ENCODE results near the gene CD164L2. TPM values are rescaled to one million over a fixed set of nuclear protein-coding genes. Genes with fewer than 3 reads are reported as not detected.

Gene CD164L2
- total RNA-seq, 2 donors from 2014 or later: not detected

DNA sequence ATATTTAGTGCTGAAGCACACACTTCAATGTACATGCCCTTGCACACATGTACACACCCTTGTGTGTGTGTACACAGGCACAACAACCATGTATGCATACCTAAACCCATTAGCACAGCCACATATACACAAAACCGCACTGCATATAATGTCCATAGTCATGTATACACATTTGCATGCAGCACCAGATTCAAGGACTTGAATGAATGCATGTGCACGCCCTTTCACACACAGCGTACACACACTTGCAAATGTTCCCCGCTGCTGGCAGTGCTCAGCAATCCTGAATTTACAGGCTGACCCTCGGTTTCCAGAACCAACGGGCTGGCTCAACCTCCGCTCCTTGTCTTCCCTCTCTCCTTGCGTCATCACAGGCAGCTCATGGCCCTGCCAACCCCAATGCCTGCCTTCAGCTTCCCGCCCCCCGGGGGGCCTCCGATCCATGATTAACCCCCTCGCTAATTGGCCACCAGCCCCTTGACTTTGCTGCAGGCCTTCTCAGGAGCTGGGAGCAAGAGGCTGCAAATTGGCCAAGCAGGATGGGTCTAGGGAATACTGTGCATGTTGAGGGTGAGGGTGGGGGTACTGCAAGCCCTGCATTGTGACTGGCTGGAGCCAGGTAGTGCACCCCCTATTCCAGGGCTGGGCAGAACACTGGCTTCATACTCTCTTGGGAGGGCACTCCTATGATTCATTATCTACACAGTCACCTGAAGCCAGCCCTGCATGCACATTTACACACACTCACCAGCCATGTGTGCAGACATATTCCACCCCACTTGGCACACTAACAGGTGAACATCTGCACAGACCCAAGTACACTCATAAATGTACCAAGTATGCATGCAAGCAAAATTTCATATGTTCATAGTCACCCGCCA lies 17.2 kb upstream of the CD164L2 start:
- Mint-ChIP-seq H3K4me3 (no peak overlapping the region), H3K4me1 (peaks cover 7% of the 10 kb centered on the region), H3K36me3 (ENCODE audit: low read depth) (no peaks in the 10 kb centered on the region), H3K27ac (no peak overlapping the region), H3K27me3 (no peaks in the 10 kb centered on the region)
- no peaks in the 10 kb centered on the region for H3K9me3 ChIP-seq (ENCODE audit: control insufficient read depth, low read length, poor library complexity, severe bottlenecking)
- ATAC-seq (no peak), DNase-seq (no peak)

DNA sequence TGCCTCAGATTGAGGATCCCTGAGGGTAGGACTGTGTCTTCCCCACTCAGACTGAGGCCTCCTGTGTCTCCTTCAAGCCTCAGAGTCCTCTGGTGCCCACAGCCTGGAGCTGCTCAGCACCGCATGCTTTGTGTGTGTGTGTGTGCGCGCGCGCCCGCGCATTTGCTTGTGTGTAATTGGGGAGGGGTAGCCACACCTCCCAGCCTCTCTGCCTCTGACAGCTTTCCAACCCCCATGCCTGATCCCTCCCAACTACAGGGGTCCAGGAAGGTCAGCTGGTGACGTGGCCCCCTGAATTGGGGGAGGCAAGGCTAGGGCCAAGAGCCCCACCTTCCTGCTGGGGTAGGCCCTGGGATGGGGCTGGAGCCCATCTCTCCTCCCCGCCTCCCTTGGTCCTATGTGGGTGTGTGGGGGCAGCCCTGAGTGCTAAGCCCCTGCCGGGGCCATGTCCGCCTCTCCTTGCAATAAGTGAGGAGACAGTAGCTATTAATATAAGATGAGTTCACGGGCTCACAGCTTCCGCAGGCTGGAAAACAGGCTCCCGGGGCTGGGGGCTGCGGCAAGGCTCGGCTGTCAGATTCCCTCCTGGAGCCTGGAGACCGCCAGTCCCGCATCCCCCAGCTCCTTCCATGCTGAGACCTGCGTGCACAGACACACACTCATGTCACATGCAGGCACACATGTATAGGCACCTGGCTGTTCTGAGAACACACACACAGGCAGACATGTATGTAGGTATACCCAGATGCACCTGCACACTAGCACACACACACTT lies 16.3 kb upstream of the CD164L2 start:
- Mint-ChIP-seq H3K4me3 (no peak overlapping the region), H3K27ac (peak overlapping the region; percentile 60)
- no peak for DNase-seq

GRCh38 chr1:27398405-27399149 lies 15.4 kb upstream of the CD164L2 start:
- no peaks in the 10 kb centered on the region for H3K27me3 Mint-ChIP-seq
- H3K9me3 ChIP-seq (ENCODE audit: control insufficient read depth, low read length, poor library complexity, severe bottlenecking): no peaks in the 10 kb centered on the region
- peak overlapping the region; percentile 60 for H3K27ac Mint-ChIP-seq
- DNase-seq (no peak), ATAC-seq (no peak)
- H3K4me3 Mint-ChIP-seq: no peak overlapping the region
- peaks cover 9% of the 10 kb centered on the region for H3K4me1 Mint-ChIP-seq
- H3K36me3 Mint-ChIP-seq (ENCODE audit: low read depth): no peaks in the 10 kb centered on the region

More for the DNA sequence above, 16.3 kb upstream of the CD164L2 start:
- ATAC-seq: no peak
- peaks cover 12% of the 10 kb centered on the region for H3K4me1 Mint-ChIP-seq
- H3K27me3 Mint-ChIP-seq: no peaks in the 10 kb centered on the region
- no peaks in the 10 kb centered on the region for H3K9me3 ChIP-seq (ENCODE audit: control insufficient read depth, low read length, poor library complexity, severe bottlenecking)
- H3K36me3 Mint-ChIP-seq (ENCODE audit: low read depth): no peaks in the 10 kb centered on the region

DNA sequence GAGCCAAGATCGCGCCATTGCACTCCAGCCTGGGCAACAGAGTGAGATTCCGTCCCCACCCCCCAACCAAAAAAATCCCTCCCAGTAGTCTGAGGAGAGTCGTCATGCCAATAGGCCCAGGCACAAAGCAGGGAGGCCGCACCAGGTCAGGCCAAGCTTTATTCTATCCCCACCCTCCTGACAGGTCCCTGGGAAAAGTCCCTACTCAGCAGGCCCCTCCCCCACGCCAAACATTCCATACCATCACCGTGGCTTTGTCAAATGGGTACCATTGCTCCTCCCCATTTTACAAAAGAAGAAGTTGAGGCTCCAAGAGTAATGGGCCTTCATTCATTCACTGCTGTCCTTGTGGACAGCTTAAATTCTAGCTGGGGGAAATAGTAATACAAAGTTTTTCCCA lies 14.6 kb upstream of the CD164L2 start:
- Mint-ChIP-seq H3K27ac (no peak overlapping the region), H3K4me3 (no peak overlapping the region), H3K36me3 (ENCODE audit: low read depth) (no peaks in the 10 kb centered on the region), H3K27me3 (no peaks in the 10 kb centered on the region), H3K4me1 (peaks cover 11% of the 10 kb centered on the region)
- no peak for ATAC-seq
- H3K9me3 ChIP-seq (ENCODE audit: control insufficient read depth, low read length, poor library complexity, severe bottlenecking): no peaks in the 10 kb centered on the region
- no peak for DNase-seq

DNA sequence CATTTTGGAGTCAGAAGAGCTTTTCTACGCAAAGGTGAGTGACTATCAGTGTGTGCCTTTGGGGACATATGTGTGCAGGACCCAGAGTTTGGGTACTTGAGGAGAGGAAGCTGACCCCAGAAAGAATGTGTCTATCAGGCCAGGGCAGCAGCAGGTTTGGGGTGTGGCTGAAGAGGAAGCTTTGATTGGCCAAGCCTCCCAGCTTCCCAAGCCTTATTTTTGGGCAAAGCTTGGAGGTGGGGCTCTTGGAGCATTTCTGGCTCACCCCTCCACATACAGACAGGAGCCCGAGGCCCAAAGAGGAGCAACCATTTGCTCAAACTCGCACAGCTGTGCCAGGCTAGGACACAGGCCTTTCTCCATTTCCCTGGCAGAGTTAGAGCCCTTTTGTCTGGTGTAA lies 14.0 kb upstream of the CD164L2 start:
- ATAC-seq (no peak), DNase-seq (no peak)
- H3K27me3 Mint-ChIP-seq: no peaks in the 10 kb centered on the region

GRCh38 chr1:27395441-27396195 lies 12.5 kb upstream of the CD164L2 start:
- H3K4me3 Mint-ChIP-seq: no peak overlapping the region
- peak overlapping the region; percentile 86 for H3K27ac Mint-ChIP-seq

More for the DNA sequence above, 14.0 kb upstream of the CD164L2 start:
- Mint-ChIP-seq H3K27ac (no peak overlapping the region), H3K36me3 (ENCODE audit: low read depth) (no peaks in the 10 kb centered on the region), H3K4me3 (no peak overlapping the region), H3K4me1 (peaks cover 15% of the 10 kb centered on the region)
- no peaks in the 10 kb centered on the region for H3K9me3 ChIP-seq (ENCODE audit: control insufficient read depth, low read length, poor library complexity, severe bottlenecking)

GRCh38 chr1:27394925-27395324 lies 11.8 kb upstream of the CD164L2 start:
- Mint-ChIP-seq H3K4me3 (no peak overlapping the region), H3K27ac (peak overlapping the region; percentile 86), H3K36me3 (ENCODE audit: low read depth) (no peaks in the 10 kb centered on the region), H3K4me1 (peaks cover 17% of the 10 kb centered on the region), H3K27me3 (no peaks in the 10 kb centered on the region)
- no peaks in the 10 kb centered on the region for H3K9me3 ChIP-seq (ENCODE audit: control insufficient read depth, low read length, poor library complexity, severe bottlenecking)
- no peak for ATAC-seq
- DNase-seq: no peak

More at GRCh38 chr1:27395441-27396195, 12.5 kb upstream of the CD164L2 start:
- DNase-seq (peak; percentile 58 to 76 (median 71)), ATAC-seq (peak; percentile 51)
- Mint-ChIP-seq H3K27me3 (no peaks in the 10 kb centered on the region), H3K36me3 (ENCODE audit: low read depth) (no peaks in the 10 kb centered on the region), H3K4me1 (peaks cover 19% of the 10 kb centered on the region)
- H3K9me3 ChIP-seq (ENCODE audit: control insufficient read depth, low read length, poor library complexity, severe bottlenecking): no peaks in the 10 kb centered on the region

GRCh38 chr1:27394282-27394658 lies 11.1 kb upstream of the CD164L2 start:
- no peaks in the 10 kb centered on the region for H3K27me3 Mint-ChIP-seq
- H3K4me1 Mint-ChIP-seq: peaks cover 17% of the 10 kb centered on the region
- ATAC-seq: no peak
- no peak overlapping the region for H3K4me3 Mint-ChIP-seq
- no peaks in the 10 kb centered on the region for H3K9me3 ChIP-seq (ENCODE audit: control insufficient read depth, low read length, poor library complexity, severe bottlenecking)
- H3K36me3 Mint-ChIP-seq (ENCODE audit: low read depth): no peaks in the 10 kb centered on the region
- DNase-seq: no peak
- peak overlapping the region; percentile 90 for H3K27ac Mint-ChIP-seq

- H3K27me3 Mint-ChIP-seq: no peaks in the 10 kb centered on the region
- DNase-seq: no peak
- peak overlapping the region; percentile 90 for H3K27ac Mint-ChIP-seq
- no peaks in the 10 kb centered on the region for H3K9me3 ChIP-seq (ENCODE audit: control insufficient read depth, low read length, poor library complexity, severe bottlenecking)
- peaks cover 17% of the 10 kb centered on the region for H3K4me1 Mint-ChIP-seq
- no peak for ATAC-seq
- H3K36me3 Mint-ChIP-seq (ENCODE audit: low read depth): no peaks in the 10 kb centered on the region
- peak overlapping the region; percentile 59 for H3K4me3 Mint-ChIP-seq
These were observed 10.6 kb upstream of the CD164L2 start for GRCh38 chr1:27393641-27394281.

- peak overlapping the region; percentile 90 for H3K27ac Mint-ChIP-seq
- ATAC-seq (no peak), DNase-seq (no peak)
- H3K36me3 Mint-ChIP-seq (ENCODE audit: low read depth): no peaks in the 10 kb centered on the region
- H3K4me3 Mint-ChIP-seq: peak overlapping the region; percentile 92
- no peaks in the 10 kb centered on the region for H3K9me3 ChIP-seq (ENCODE audit: control insufficient read depth, low read length, poor library complexity, severe bottlenecking)
- no peaks in the 10 kb centered on the region for H3K27me3 Mint-ChIP-seq
- H3K4me1 Mint-ChIP-seq: peaks cover 21% of the 10 kb centered on the region
These were observed 9.9 kb upstream of the CD164L2 start for GRCh38 chr1:27392778-27393635.

DNA sequence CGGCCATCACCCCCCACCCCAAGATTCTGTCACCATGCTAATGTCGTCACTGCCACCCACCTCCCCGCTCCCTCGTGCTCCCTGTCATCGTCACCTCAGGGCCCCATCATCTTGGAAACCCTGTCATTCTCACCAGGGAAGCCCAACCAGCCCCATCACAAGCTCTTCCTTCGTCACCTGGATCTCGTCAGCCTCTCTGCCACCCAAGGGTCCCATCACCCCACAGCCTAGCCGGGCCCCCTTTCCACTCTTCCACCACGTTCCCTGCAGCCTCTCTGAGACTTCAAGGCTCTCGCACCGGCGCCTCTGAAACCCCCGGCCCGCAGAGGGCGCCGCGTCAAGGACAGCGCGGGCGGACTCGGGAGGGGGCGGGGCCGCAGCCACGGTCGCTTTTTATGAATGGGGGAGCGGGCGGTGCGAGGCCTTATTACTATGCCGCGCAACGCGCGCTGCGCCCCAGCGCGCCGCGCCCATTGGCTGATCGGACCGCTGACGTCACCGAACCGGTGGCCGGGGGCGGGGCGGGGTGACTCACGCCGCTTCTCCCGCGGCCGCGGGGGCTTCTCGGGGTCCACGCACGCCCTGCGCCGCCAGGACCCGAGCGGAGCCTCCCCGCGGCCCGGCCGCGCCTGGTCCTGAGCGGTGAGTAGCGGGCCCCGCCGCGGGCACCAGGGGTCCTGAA lies 9.1 kb upstream of the CD164L2 start, which contains the start of gene GPR3:
TSS of gene GPR3 (plus strand) at position 527 of the 682 bp plus-strand sequence. CDS start 1,177 bp downstream, outside the sequence.
- DNase-seq (peak; percentile 85 to 95 (median 95)), ATAC-seq (peak; percentile 93)
- peak within 1 kb of the TSS; percentile 90 for H3K27ac Mint-ChIP-seq
- peaks cover 21% of the 10 kb centered on the region for H3K4me1 Mint-ChIP-seq
- peak within 1 kb of the TSS; percentile 92 for H3K4me3 Mint-ChIP-seq
- no peaks in the 10 kb centered on the region for H3K9me3 ChIP-seq (ENCODE audit: control insufficient read depth, low read length, poor library complexity, severe bottlenecking)
- H3K36me3 Mint-ChIP-seq (ENCODE audit: low read depth): no peaks in the 10 kb centered on the region
- no peaks in the 10 kb centered on the region for H3K27me3 Mint-ChIP-seq

Measured in T-helper 17 cell (primary cell).